Inferior parietal cortex (tissue), 1 donor: ENCODE data around the gene RPL36AL.

Experiments used
- DNase-seq: peaks from one replicate; pipeline ENCODE4 v3.0.0-alpha.2; 2016; ENCODE audit errors: extremely low spot score

RPL36AL gene

DNA sequence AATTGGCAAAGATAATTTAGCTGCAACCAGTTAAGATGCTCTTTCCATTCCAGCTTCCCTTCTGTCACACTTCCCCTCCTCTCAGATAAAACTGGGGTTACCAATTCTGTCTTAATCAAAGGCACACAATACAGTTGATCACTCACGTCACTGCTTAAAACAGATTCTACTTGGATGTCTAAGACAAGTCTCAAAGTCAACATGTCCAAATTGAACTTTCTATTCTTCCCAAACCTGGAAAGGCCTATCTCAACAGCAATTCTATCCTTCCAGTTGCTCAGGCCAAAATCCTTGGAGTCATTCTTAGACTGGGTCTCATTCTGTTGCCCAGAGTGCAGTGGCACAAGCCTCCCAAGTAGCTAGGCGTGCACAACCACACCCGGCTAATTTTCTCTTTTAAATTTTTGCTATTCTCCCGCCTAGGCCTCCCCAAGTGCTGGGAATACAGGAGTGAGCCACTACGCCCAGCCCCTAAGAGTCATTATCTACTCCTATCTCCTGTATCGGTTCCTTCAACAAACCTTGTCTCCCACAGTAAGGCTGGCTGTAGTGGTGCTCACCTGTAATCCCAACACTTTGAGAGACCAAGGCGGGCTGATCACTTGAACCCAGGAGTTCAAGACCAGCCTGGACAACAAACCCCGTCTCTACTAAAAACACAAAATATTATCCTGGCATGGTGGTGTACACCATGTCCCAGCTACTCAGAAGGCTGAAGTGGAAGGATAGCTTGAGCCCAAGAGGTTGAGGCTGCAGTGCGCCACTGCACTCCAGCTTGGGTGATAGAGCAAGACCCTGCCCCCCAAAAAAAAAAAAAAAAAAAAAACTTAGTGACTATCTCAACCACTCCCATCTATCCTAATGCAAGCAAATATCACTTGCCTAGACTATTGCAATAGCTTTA lies 39.0 kb downstream of the RPL36AL start:
- DNase-seq = no peak

GRCh38 chr14:49579841-49580240 lies 40.6 kb downstream of the RPL36AL start:
- no peak for DNase-seq

DNA sequence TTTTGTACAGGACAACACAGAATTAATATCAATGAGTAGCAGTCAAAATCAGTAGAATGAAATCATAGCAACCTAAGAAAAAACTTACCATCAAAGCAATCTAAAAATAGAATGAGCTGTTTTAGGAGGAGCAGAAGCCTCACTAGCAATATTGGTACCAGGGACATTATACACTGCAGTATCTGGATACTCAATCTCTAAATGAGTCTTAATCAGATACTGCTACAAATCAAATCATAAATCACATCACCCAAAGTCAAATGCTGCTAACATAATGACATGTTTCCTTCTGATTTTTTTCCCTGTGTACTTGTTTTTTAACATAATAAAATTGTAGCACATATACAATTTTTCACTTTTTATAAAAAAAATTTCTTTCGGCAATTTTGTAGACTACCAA lies 42.3 kb downstream of the RPL36AL start:
- no peak for DNase-seq

GRCh38 chr14:49574038-49574437 lies 46.4 kb downstream of the RPL36AL start:
- no peak for DNase-seq

GRCh38 chr14:49569281-49569680 lies 51.1 kb downstream of the RPL36AL start:
- no peak for DNase-seq
